HG03460 (cell line): ENCODE results near the gene WNT7B.
"Not testable (repeated sequence)": the region's sequence is repeated elsewhere in the genome, so short reads cannot be mapped to it uniquely, and the experiment has no call there.

Source experiments
- ATAC-seq: cut with Tn5 transposase; IDR thresholded peaks from one replicate; pipeline ENCODE4 v1.9.1; 2021; ENCODE audit not compliant: unreplicated experiment

WNT7B gene

GRCh38 chr22:46008836-46009596 is 32.1 kb upstream of the WNT7B start:
- ATAC-seq: no peak

GRCh38 chr22:46008291-46008690 is 31.3 kb upstream of the WNT7B start:
- no peak for ATAC-seq

GRCh38 chr22:46007848-46008261 is 30.9 kb upstream of the WNT7B start:
- ATAC-seq: no peak

DNA sequence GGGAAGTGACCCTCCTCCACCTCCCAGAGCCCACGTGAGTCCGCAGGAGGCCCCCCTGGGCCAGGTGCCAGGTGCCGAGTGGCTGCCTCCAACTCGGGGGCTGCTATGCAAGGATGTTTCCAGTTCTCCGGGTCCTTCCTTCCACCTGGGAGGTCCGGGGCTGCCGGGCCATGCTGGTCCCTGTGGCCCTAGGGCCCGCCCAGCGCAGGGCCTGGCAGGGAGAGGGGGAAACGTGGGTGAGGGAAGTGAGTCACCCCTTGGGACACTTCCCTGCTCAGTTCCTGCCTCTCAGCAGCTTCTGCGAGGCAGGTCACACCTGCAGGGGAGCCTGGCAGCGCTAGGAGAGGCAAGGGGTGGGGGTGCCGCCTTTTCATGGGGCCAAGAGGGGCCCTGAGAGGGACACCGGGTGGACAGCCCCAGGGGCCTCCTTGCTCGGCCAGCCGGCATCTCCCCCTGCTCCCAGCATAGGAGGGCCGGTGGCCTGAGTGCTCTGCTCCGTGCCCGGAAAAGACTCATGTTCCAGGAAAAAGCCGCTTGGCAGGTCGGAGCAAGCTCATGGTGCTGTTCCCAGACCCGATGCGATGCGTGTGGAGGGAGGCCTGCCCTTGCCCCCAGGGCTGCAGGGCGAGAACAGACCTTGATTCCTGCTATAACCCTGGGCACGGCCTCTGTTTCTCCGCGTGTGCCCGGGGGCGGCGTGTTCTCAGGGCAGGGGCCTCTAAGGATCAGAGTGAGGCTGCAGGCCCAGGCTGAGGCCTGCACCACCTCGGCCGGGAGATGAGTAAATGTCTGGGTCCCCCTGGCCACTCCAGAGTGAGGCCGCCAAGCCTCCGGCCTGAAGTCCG is 30.3 kb upstream of the WNT7B start:
- no peak for ATAC-seq

DNA sequence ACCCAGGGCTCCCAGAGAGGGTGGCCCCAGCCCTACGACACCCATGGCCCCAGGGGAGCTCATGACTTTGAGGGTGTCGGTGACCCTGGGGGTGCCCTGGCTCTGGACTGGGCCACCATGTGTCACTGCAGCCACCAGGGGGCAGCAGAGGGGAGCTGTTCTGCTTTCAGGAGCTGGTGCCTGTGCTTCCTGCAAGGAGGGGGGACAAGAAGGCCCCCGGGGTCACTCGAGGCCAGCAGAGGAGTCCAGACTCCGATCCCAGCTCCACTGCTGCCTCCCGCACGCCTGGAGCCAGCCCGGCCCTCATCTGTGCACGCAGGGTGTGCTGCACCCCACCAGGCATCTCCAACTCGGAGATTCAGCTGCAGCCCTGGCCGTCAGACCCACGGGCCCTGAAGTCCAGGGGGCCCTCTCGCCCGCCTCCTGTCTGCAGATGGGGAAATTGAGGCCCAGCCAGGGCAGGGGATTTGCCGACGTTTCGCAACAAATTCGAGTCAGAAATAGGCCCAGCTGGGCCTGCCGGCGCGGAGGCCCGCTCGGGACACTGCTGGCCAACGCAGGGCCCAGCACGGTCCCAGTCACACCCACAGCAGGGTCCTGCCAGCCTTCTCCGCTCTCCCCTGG is 29.5 kb upstream of the WNT7B start:
- ATAC-seq: no peak

DNA sequence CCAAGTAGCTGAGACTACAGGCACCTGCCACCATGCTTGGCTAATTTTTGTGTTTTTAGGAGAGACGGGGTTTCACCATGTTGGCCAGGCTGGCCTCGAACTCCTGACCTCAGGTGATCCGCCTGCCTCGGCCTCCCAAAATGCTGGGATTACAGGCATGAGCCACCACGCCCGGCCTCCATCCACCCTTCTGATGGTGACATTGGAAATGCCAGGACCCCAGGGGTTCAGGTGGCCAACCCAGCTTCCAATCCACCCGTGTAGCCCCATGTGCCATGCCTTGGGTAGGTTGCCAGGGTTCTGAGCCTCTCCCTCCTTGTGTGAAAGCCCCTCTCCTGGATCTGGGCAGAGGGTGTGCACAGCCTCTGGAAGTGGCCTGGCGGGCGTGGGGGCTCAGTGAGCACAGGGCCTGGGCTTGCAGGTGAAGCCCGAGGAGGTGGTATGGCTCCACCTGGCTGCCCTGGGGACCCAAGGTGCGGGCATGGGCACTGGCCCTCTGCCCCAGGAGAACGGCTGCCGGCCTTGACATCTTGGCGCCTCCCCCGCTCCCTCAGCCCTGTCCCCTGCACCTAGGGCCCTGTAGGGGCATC is 28.2 kb upstream of the WNT7B start:
- not testable (repeated sequence) for ATAC-seq

GRCh38 chr22:46004105-46004866 is 27.3 kb upstream of the WNT7B start:
- no peak for ATAC-seq

DNA sequence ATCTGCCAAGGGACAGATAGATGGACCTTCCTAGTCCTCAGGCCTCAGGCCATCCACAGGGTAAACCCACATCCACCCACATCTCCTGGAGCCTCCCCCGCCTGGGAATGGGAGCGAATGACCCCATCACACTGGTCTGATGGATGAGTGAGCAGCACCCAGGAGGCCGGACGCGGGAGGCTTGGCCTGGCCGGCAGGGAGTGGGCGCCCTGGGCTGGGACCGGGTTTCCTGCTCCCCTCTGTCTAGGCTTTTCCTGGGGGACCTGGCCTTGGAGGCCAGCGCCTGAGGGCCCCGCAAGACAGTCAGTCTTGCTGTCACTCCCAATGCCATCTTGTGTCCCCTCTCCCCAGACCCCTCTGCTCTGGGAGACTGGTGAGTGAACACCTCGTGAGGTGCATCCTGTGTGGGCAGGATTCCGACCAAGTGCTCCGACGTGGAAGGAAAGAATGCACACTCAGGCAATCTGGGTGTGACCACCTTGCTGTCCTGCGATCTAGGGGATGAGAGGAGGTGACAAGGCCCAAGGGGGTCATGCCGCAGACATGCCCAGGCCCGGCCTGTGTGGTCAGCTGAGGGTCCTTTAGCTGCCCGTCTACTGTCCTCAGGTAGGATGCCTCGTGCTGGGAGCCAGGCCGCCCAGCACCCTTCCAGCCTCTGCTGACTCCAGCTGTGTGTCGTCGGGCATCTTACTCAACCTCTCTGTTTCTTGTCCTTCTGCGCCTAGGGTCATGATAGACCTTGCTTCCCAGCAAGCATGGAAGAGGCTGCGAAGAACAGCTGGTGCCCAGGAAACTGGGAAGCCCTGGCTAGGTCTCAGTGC is 26.5 kb upstream of the WNT7B start:
- no peak for ATAC-seq

DNA sequence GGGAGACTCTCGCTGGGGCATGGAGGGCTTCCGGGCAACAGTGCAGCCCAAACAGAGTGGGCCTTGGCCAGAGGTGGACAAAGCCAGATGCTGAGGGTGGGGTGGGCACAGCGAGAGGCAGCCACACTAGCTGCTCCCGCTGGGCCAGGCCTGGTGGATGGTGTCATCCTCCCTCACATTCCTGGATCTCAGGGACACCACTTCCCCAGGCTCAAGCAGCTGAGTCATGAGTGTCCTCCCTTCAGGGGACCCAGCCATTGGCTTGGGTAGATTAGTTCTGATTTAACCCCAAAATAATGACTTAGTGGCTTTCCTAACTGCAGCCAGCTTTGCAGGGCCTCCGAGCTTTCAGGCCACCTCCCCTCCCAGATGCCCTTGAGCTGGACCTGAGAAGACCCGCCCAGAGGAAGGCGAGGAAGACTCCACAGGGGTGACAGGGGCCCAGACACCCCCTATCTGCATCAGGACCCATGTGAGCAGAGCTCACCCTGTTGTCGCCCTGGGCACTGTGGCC is 25.9 kb upstream of the WNT7B start:
- no peak for ATAC-seq

- no peak for ATAC-seq
These were observed 24.6 kb upstream of the WNT7B start for GRCh38 chr22:46001426-46002106.

GRCh38 chr22:46001046-46001425 is 24.1 kb upstream of the WNT7B start:
- no peak for ATAC-seq

DNA sequence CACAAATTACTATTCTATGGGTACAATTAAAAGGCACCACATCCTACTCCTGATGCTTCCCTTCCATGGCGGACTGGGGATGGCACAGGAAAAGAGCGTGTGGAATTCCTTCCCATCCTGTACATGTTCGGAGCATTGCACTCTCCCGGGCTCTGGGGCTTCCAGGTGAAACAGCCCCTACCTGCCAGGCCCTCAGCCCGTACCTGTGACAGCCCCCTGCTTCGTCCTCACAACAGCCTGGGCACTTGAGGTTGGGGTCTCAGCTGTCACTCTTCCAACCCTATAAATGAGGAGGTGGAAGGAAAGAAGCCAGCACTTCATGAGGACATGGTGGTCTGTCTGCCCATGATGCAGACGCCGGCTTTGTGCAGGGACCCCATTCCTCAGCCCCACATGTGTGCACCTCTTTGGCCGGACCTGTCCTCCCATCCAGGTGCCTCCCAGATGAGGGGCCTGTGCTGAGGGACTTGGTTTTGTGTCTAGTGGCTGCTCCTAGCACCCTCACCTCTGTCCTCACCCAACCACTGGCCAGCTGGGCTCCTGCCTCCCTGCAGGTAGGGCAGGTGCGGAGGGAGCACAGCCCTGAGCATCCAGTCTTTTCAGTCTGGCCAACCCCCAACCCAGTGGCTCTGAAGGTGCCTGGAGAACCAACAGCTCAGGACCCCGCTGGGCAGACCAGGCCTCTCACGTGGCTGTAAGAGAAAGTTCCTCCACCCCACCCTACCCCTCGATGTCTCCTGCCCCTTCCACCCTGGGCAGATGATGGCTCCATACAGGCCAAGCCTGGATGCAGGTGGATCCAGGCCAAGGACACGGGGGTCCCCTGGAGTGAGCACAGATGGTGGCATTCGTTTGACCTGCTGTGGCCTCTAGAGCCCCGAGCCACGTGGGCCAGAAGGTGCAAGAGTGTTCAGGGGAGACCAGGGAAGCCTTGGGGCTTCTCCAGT is 23.4 kb upstream of the WNT7B start:
- ATAC-seq: no peak

DNA sequence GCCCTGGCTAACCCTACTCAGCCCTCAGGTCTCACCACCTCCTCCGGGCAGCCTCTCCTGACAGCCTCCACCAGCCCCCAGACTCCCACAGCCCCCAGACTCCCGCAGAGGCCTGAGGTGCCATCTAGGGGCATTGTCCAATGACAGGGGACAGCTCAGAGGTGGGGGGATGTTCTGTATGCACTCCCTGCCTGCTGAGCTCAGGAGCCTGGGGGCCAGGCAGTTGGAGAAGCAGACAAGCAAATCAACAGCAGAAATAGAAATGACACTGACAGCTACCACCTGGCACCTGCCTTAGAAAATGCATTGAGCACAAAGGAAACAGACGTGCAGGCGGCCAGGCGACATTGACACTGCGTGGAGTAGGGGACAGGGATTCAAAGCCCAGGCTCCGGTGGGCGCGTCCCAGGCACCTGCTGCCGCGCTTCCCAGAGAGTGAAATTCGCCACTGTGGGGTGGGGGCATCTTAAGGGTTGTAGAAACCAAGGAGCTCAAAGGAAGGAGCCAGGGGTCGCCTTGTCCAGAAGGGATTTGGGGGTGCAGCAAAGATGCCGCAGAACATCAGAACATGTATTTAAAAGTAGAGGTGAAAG is 22.5 kb upstream of the WNT7B start:
- no peak for ATAC-seq

DNA sequence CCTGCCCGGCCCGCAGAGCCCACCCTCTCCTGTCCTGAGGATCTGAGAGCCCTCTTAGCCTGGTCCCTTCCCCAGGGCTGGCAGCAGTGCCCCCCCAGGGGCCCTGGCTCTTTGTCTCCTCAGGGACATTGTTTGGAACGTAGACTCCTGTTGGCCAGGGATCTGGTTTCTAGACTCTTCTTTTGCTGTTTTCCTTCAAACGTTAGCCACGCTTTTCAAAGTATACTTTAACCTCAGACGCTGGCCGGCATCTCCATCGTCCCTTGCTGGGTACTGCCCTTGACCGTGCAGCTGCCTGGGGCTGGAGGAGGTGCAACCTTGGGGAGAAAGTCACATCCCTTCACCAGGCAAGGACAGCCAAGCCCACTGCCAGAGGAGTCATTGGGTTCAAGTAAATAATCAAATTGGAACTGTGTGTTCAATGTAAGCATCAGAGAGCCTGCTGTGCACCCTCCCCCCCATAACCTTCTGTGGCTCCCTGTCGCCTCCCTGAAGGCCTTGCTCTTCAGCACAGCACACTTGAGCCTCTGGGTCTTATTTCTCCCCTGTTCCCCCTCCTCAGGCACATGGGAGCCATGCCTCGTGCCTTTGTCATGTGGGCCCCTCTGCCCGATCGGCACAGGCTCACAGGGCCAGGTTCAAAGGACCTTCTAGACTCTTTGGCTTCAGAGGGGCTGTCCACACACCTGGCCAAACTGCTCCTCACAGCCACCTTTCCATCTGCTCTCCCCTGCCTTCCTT is 21.8 kb upstream of the WNT7B start:
- ATAC-seq: no peak

DNA sequence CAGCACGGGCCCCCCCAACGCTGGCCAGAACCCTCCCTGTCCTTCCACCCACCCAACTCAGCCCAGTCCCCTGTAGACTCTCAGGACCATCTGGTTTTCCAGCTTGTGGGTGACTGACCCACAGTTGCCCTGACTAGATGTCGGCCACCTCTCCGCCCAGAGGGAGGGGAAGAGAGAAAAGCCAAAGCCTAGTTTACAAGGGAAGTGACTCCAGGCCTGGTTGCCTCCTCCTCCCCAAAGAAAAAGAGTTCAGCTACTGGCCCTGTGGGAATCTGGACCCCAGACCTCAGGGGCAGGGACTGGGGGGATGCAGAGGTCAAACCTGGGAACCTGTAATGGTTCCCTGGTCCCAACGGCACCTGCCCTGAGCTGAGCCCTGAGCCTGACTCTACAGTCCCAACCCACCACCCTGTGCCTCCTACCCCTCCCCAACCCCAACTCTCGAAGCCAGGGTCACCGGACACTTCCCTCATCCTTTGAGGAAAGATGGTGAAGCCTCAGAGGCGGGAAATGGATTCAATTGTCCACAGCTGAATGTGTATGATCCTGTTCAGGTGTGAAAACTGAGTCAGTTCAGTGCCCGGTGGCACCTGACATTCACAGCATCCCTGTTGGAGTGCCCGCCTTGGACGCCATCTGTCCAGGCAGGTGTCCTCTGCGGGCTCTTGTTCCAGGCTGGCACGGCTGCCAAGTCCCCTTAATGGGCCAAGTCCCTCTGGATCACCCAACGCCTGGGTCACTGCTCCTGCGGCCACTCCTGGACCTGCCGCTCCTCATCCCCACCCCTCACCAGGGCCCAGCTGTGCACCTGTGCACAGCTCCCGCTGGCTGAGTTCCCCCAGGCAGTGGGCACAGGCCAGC is 21.0 kb upstream of the WNT7B start:
- no peak for ATAC-seq
